GM13977 (cell line): ENCODE measurements around the gene KCND3.

Experiments
- DNase-seq: peaks from one replicate; pipeline ENCODE4 v3.0.0; 2012; ENCODE audit warnings: low spot score
- in situ Hi-C: fragments of 300-500 bp; cut with MboI; formaldehyde crosslinking; loops from one replicate; pipeline ENCODE4 v1.12.0; 2022; ENCODE audit warnings: low sequenced_read_pairs, low pct_unique_long_range_greater_than_20kb, mixed read lengths, inconsistent platforms; ENCODE audit not compliant: unreplicated experiment
- TF ChIP-seq, protein P1 (sequence below): IDR thresholded peaks from 2 replicates; pipeline ENCODE4 v1.5.1; 2012; ENCODE audit warnings: mild to moderate bottlenecking, control low read depth; ENCODE audit not compliant: insufficient read depth; ENCODE audit errors: extremely low read depth, missing control alignments

The KCND3 gene

GRCh38 chr1:111720977-111721786 is 268.3 kb downstream of the KCND3 start:
- TF ChIP-seq, protein P1, sequence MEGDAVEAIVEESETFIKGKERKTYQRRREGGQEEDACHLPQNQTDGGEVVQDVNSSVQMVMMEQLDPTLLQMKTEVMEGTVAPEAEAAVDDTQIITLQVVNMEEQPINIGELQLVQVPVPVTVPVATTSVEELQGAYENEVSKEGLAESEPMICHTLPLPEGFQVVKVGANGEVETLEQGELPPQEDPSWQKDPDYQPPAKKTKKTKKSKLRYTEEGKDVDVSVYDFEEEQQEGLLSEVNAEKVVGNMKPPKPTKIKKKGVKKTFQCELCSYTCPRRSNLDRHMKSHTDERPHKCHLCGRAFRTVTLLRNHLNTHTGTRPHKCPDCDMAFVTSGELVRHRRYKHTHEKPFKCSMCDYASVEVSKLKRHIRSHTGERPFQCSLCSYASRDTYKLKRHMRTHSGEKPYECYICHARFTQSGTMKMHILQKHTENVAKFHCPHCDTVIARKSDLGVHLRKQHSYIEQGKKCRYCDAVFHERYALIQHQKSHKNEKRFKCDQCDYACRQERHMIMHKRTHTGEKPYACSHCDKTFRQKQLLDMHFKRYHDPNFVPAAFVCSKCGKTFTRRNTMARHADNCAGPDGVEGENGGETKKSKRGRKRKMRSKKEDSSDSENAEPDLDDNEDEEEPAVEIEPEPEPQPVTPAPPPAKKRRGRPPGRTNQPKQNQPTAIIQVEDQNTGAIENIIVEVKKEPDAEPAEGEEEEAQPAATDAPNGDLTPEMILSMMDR, result no peak
- in situ Hi-C loops, result no loop called here
- DNase-seq, result no peak
